RWPE1 (cell line): Measurements from ENCODE around the gene B9D1.

Experiments
- CTCF ChIA-PET: fragments of 350-600 bp; sonication (Branson Sonifier 250); formaldehyde crosslinking; extraction: SDS; loops from one replicate; lab custom pipeline; 2021; lab: Yijun Ruan, JAX
- POLR2A ChIA-PET: fragments of 400-600 bp; formaldehyde crosslinking; extraction: SDS; loops from one replicate; lab custom pipeline; 2020; ENCODE audit warnings: antibody characterized with exemption; ENCODE audit not compliant: low non-redundant PET; lab: Yijun Ruan, JAX
- DNase-seq: peaks from one replicate; pipeline ENCODE4 v3.0.0; 2012; ENCODE audit warnings: low spot score
- H3K27ac ChIP-seq: fragments of 450-650 bp; 2 replicates; pipeline ENCODE4 v1.5.1; 2017
- TF ChIP-seq, protein P1 (sequence below): fragments of 450-650 bp; conservative IDR thresholded peaks from 2 replicates; pipeline ENCODE4 v1.5.1; 2017; ENCODE audit warnings: low read depth, mild to moderate bottlenecking

B9D1 gene

DNA sequence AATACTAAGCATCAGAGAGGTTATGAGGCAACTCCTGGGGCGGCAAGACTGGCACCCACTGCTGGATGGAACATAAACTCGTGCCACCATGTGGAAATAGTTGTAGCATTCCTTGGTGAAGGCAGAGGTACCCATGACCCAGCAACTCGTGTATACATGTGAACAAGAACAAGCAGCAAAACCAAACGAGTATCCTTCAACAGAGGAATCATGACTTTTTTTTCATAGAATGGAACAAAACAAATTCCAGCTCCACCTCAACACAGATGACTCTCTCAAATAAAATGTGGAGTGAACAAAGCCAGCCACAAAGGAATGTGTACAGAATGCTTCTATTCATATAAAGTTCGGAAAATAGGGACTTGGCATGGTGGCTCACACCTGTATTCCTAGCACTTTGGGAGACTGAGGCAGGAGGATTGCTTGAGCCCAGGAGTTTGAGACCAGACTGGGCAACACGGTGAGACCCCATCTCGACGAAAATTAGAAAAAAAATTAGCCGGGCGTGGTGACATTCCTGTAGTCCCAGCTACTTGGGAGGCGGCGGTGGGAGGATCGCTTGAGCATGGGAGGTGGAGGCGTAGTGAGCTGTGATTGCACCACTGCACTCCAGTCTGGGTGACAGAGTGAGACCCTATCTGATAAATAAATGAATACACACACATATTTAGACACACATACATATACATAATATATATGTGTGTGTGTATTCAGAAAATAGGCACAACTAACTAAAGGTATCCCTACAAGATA lies 35.3 kb downstream of the B9D1 start:
- CTCF ChIA-PET: interaction anchor here (0.7 to 1.5 kb wide), 2 partner anchors 9 to 35 kb away, joined by 3 to 4 read pairs; partner anchors contain the start of gene B9D1
- peak; percentile 75 for DNase-seq
- H3K27ac ChIP-seq: peak overlapping the region; percentile 60
- TF ChIP-seq, protein P1, sequence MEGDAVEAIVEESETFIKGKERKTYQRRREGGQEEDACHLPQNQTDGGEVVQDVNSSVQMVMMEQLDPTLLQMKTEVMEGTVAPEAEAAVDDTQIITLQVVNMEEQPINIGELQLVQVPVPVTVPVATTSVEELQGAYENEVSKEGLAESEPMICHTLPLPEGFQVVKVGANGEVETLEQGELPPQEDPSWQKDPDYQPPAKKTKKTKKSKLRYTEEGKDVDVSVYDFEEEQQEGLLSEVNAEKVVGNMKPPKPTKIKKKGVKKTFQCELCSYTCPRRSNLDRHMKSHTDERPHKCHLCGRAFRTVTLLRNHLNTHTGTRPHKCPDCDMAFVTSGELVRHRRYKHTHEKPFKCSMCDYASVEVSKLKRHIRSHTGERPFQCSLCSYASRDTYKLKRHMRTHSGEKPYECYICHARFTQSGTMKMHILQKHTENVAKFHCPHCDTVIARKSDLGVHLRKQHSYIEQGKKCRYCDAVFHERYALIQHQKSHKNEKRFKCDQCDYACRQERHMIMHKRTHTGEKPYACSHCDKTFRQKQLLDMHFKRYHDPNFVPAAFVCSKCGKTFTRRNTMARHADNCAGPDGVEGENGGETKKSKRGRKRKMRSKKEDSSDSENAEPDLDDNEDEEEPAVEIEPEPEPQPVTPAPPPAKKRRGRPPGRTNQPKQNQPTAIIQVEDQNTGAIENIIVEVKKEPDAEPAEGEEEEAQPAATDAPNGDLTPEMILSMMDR: no peak
- POLR2A ChIA-PET: no interaction called here

DNA sequence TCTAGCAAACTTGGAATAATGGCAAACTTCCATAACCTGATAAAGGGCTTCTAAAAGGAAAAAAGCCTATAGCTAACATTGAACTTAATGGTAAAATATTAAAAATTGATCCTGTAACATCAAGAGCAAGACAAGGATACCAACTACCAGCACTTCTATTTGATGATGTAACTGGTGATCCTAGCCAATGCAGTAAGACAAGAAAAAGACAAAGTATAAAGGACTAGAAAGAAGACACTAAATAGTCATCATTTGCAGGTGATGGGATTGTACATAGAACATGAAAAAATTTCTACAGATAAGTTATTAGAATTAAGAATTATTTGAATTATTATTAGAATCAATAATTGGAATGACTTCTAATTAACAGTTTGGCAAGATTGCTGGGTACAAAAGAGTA lies 37.0 kb downstream of the B9D1 start:
- TF ChIP-seq, protein P1: no peak
- no peak overlapping the region for H3K27ac ChIP-seq
- DNase-seq: no peak
- POLR2A ChIA-PET: no interaction called here
- CTCF ChIA-PET: no interaction called here

DNA sequence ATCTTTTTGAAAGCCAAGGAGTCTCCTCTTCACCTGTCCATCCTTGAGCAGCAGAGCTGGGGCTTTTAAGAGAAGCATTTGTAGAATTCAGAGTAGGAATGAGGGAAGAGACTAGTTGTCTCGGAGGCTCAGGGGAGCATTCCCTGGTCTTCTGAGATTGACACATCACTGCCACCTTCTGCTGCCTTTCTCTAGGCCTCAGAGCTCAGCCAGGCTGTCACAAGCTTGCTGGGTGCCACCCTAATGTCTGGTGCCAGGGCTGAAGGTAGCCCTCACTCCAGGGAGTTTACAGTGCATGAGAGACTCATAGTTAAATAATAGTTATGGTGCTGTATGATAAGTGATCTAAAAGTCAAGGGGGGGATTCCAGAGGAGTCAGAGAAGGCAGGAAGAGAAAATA lies 39.7 kb downstream of the B9D1 start:
- POLR2A ChIA-PET: no interaction called here

DNA sequence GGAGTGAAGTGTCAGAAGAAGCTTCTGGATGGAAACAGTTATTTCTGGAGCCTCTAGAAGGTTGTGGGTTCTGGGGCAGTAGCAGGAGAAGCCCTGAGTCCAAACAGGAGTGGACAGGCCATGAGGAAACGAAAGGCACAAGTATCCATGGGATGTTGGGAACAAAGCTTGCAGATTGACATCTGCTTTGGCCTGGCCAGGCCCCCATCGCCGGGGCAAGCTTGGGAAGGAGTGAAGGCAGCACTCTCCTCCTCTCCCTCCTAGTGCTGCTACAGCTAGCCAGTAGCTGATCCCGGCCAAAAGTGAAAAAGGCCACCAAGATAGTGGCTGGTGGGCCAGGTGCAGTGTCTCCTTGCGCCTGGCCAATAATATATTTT lies 40.4 kb downstream of the B9D1 start:
- TF ChIP-seq, protein P1: no peak
- no peak for DNase-seq
- CTCF ChIA-PET: no interaction called here
- 0 out of 2 replicates have a peak overlapping the region, but pooled peaks have one; percentile 6 for H3K27ac ChIP-seq
- POLR2A ChIA-PET: no interaction called here

More for the DNA sequence above, 39.7 kb downstream of the B9D1 start:
- CTCF ChIA-PET: interaction anchor here (0.7 kb wide), 1 partner anchor 79 kb away, joined by 3 read pairs; no protein-coding TSS in a partner anchor
- no peak for DNase-seq
- no peak overlapping the region for H3K27ac ChIP-seq
- TF ChIP-seq, protein P1: no peak

DNA sequence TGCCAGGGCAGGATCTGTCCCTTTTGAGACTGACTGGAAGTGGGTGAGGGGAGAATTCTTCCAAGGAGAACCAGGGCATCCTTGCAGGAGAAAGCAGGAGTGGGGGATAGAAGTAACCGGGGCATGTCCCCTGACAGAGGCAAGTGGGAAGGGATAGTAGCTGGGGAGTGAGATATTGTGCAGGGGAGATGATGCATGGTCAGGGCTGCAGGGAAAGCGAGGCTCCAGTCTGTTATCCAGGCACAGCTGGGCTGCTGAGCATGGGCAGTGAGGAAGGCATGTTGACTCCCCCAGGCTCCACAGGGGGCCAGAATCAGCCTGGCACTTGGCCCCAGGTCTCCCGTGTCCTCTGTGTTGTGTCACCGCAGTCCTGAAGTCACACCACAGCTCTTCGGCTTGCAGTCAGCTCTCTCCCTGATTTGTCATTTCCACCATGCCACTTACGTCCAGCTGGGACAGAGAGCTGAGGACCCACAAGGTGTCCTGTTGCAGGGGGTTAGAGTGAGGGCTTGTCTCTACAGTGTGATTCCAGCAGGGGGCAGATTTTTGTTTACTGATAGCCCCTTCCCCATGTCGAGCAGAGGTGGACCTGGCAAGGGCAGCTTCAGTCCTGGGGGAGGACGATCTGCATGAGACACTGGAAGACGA lies 40.9 kb downstream of the B9D1 start:
- no peak for DNase-seq
- ChIA-PET POLR2A (no interaction called here), CTCF (no interaction called here)
- H3K27ac ChIP-seq: 0 out of 2 replicates have a peak overlapping the region, but pooled peaks have one; percentile 6
- TF ChIP-seq, protein P1: no peak

DNA sequence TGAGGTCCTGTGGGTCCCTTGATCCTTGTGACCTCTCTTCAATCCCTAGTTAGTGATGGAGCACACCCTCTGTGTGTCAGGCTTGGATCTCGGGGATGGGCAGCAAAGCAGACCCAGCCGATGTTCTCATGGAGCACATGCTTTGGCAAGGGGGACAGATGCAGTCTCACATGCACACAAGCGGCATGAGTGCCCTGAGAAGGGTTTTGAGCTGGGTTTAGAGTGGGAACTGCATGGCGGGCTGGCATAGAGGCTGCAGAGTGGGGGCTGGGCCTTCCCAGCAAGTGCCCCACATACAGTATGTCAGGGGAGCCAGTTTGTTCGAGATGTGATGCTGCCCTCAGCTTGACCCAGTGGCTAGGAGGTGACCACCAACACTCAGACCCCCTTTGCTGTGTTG lies 41.6 kb downstream of the B9D1 start:
- no peak for DNase-seq
- POLR2A ChIA-PET: no interaction called here
- TF ChIP-seq, protein P1: no peak
- CTCF ChIA-PET: interaction anchor here (0.9 kb wide), 1 partner anchor 42 kb away, joined by 3 read pairs; the partner anchor contains the start of gene B9D1
- H3K27ac ChIP-seq: no peak overlapping the region
